Activated CD4-positive, CD25-positive, alpha-beta regulatory T cell (primary cell): ENCODE measurements around the gene NOC4L.

Experiments
- DNase-seq, 4 experiments: peaks; one replicate each; lab custom pipeline; 2025; lab: John Stamatoyannopoulos, UW

The NOC4L gene

DNA sequence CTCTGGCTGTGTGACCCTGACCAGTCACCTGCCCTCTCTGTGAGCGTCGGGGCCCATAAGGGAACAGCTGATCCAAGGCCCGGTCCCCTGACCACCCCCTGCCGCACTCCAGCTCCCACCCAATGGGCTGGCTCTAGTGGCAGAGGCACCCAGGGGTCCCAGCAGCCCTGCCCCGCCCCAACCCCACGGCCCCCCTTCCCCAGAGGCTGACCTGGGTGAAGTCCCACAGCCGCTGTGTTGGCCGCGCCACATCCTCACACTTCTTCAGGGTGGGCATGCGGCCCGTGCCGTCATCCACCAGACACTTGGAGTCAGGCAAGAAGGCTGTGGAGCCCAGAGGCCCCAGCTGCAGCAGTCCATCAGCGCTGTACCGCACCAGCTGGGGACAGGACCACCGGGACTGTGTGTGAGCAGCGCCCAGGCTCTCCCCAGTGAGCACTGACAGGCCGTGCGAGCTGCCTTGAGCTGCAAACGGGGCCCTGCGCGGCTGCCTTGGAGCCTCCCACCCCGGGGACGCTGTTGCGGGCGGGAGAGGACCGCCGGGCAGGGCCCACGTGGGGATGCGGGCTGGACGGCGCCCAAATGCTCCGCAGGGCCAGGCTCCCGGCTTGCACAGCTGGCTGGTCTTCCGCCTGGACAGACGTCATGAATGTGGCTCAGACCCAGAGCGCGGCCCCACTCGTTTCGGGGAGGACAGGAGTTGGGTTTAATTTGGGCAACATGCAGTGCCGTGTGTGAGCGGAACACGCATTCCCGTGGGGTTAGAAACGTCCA lies 53.5 kb downstream of the NOC4L start:
- no peak for DNase-seq

DNA sequence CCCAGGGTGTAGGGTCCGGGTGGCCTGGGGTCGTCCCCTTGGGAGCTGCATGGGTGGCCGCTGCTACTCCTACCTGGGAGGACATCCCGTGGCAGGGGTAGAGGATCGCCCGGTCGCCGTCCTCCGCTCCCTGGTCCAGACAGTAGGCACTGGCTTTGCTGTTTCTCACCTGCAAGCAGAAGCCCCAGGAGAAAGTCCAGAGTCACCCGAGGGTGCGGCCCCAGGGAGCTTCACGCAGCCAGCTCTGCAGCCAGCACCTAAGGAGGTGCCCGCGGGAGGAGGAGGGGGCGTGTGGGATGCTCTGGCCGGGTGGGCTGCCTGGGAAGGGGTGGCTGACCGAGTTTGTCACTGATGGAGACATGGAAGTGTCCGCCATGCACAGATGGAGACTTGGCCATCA lies 54.8 kb downstream of the NOC4L start:
- DNase-seq, result no peak

DNA sequence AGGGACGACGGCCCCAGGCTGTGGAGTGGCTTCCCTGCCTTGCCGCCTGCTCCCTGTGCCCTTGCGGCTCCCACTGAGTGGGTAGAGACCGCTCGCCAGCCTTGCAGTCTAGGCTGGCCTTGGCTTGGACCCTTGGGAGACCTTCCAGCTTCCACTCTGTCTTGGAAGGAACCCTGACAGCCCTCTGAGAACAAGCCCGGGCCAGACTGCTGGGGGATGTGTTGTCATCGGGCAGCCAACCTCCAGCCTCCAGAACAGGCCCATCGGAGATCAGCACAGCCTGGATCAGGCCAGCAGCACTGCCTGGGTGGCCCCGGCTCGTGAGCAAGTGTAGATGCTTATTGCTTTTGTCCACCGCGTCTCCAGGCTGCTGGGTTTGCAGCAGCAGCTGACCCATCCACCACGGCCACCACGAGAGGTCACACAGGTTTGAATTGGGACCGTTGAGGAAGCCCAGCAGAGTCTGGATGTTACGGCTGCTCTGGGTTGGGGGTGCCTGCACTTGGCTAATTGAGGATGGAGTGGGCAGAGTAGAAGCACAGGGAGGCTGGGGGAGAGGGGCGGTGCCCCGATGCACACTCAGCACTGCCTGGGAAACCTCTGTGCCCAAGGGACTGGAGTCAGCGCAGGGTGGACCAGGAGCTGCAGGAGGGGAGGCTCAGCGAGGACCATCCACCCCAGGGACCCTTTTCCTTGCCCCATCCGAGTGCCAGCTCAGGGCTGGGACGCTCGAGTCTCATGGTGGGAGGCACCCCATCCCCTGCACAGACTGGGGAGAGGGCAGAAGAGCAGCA lies 55.5 kb downstream of the NOC4L start:
- no peak for DNase-seq

DNA sequence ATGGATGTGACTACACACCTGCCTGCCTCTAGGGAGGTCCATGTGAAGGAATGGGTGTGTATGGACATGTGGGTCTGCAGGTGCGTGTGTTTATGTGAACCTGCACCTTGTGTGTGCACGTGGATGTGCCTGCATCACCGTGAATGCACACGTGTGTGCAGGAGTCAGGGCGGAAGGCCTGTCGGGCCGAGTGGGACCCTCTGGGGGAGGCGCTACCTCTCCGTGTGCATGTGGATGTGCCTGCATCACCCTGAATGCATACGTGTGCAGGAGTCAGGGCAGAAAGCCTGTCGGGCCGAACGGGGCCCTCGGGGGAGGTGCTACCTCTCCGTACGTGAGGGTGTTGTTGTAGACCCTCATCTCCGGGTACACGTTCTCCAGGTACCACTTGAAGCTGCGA lies 56.5 kb downstream of the NOC4L start:
- no peak for DNase-seq

DNA sequence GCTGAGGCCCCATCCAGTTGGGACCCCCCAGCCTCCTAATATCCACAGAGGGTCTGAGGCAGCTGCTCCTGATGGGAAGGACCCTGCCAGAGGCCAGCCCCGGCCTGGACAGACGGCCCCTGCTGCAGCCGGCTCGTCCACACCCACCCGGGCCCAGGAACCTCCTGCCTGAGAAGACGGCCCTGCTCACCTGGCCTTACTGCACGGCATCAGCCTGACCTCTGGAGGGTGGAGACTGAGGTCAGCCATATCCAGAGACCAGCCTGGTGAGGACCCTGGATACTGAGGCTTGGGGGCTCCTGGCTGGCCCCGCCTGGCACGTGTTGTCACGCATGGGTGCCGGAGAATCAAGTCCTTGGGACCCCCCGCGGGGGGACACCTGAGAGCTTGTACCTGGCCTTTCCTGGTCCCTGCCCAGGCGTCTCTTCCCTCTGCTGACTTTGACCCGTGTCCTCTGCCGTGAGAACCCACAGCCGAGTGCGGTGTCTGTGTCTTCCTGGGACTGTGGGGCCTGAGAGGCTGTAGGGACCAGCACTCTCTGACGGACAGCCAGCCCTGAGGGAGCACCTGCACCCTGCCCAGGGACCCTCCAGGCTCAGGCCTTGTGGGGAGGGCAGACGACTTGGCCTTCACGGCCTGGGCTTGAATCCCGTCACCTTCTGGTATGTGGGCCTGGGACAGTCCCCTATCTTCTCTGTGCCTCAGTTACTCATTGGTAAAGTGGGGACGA lies 57.3 kb downstream of the NOC4L start:
- no peak for DNase-seq
